ENCODE data around the gene ESM1. TPM values are rescaled to one million over a fixed set of nuclear protein-coding genes. Genes with fewer than 3 reads are reported as not detected.

The ESM1 gene
- total RNA-seq, 2 experiments from 2014 or later: 0.42 to 1.1 TPM

Other genes starting within 250 kb of the ESM1 start
- gene GZMK, start 38.7 kb upstream of the ESM1 start, total RNA-seq: 10 to 100 TPM; 60.4 to 72.4 TPM
- 100 to 1,000 TPM; 242 to 250 TPM for gene GZMA, start 117.1 kb upstream of the ESM1 start, total RNA-seq
- not detected for gene GPX8, start 174.6 kb upstream of the ESM1 start, total RNA-seq
- gene CDC20B, start 187.6 kb upstream of the ESM1 start, total RNA-seq: under 1 TPM; 0.28 to 0.48 TPM
- not detected for gene MCIDAS, start 241.7 kb upstream of the ESM1 start, total RNA-seq
- gene CCNO, start 248.0 kb upstream of the ESM1 start, total RNA-seq: not detected

All from activated naive CD8-positive, alpha-beta T cell treated with anti-CD3 and anti-CD28 coated beads, Interleukin-2, amount 10 ng/mL, durations not matched to agents 7 days and 5 days (primary cell).